ENCODE data around the gene SRPK2.

- TF ChIP-seq, protein P1, sequence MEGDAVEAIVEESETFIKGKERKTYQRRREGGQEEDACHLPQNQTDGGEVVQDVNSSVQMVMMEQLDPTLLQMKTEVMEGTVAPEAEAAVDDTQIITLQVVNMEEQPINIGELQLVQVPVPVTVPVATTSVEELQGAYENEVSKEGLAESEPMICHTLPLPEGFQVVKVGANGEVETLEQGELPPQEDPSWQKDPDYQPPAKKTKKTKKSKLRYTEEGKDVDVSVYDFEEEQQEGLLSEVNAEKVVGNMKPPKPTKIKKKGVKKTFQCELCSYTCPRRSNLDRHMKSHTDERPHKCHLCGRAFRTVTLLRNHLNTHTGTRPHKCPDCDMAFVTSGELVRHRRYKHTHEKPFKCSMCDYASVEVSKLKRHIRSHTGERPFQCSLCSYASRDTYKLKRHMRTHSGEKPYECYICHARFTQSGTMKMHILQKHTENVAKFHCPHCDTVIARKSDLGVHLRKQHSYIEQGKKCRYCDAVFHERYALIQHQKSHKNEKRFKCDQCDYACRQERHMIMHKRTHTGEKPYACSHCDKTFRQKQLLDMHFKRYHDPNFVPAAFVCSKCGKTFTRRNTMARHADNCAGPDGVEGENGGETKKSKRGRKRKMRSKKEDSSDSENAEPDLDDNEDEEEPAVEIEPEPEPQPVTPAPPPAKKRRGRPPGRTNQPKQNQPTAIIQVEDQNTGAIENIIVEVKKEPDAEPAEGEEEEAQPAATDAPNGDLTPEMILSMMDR (IDR thresholded peaks at IDR 0.05): no peak
- TF ChIP-seq EZH2 (IDR thresholded peaks at IDR 0.05) (no peak), EZH2phosphoT487 (IDR thresholded peaks at IDR 0.05) (no peak)
These were observed 225.0 kb downstream of the SRPK2 start for GRCh38 chr7:105163718-105164117.

All from neural progenitor cell (in vitro differentiated cells).